ENCODE measurements around the gene ASB7. TPM values are rescaled to one million over a fixed set of nuclear protein-coding genes. Genes with fewer than 3 reads are reported as not detected.

The ASB7 gene
- total RNA-seq, 4 donors from 2014 or later = 5.4 to 15.8 (median 9.6) TPM

DNA sequence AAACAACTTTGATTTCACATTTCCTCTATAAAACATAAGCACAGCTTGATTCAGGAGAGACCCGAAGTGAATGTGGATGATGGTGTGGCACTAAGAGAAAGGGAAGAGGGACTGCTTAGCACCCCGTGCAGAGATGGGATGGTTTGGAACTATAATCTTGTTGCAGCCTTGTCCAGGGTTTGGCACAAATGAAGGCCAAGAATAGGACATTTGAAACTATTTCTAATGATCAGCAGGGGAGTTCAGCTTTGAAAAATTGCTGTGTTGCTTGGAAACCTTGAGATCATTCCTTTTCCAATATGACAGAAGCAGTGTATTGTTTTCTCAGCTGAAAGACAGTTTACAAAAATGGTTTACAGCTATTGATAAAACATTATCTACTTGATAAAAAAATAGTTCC is 49.7 kb downstream of the ASB7 start:
- 82 to 83% methylated on average over 2 of the region's 2 CpGs for WGBS, 2 donors
- intact Hi-C loops (cut with DNase I; ENCODE audit: low total_unique reads) = no loop called here
- no peak for TF ChIP-seq POLR2A (IDR thresholded peaks at IDR 0.05)
- TF ChIP-seq, protein P1, sequence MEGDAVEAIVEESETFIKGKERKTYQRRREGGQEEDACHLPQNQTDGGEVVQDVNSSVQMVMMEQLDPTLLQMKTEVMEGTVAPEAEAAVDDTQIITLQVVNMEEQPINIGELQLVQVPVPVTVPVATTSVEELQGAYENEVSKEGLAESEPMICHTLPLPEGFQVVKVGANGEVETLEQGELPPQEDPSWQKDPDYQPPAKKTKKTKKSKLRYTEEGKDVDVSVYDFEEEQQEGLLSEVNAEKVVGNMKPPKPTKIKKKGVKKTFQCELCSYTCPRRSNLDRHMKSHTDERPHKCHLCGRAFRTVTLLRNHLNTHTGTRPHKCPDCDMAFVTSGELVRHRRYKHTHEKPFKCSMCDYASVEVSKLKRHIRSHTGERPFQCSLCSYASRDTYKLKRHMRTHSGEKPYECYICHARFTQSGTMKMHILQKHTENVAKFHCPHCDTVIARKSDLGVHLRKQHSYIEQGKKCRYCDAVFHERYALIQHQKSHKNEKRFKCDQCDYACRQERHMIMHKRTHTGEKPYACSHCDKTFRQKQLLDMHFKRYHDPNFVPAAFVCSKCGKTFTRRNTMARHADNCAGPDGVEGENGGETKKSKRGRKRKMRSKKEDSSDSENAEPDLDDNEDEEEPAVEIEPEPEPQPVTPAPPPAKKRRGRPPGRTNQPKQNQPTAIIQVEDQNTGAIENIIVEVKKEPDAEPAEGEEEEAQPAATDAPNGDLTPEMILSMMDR (IDR thresholded peaks at IDR 0.05) = no peak

DNA sequence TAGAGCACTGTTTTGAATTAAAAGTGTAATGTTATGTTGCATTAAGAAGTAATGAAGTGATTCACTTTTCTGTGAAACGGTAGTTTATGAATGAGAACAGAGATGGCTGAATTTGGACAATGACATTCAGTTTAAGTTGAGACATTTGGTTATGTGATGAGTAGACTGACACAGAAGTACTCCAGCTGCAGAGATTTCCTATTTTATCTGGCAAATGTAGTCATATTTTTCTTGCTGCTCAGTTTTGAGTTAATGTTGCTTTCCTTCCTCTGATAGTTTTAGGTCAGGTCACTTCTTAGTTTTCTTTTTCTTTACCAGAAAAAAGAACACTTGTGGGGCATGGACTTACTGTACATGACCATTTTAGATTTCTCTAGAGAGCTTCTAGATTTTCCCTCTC is 51.2 kb downstream of the ASB7 start:
- 81 to 86% methylated on average over 1 of the region's 1 CpG for WGBS, 2 donors
- intact Hi-C loops (cut with DNase I; ENCODE audit: low total_unique reads) = no loop called here

More for the DNA sequence above, 49.7 kb downstream of the ASB7 start:
- DNase-seq (ENCODE audit: low spot score in 2 of 2) = no peak
- H3K4me3 ChIP-seq (ENCODE audit: low read depth, poor library complexity, severe bottlenecking) = no peak overlapping the region

DNA sequence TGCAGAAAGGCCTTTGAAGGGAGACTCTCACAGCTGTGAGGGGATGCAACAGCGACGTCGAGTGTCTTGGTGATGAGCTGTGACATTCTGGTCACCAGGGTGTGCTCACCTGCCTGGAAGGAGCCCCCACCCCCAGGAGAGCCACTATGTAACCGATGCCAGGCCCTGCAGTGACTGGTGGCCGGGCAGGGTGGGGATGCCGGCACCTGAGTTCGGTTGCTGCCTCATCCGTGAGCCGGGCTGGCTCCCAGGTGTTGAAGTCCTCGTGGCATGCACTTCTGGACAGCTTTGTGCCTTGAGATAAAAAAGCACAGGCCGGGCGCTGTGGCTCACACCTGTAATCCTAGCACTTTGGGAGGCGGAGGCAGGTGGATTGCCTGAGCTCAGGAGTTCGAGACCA is 56.5 kb downstream of the ASB7 start:
- intact Hi-C loops (cut with DNase I; ENCODE audit: low total_unique reads) = no loop called here
- no peak for DNase-seq (ENCODE audit: low spot score in 2 of 2)
- no peak for TF ChIP-seq POLR2A (IDR thresholded peaks at IDR 0.05)
- TF ChIP-seq, protein P1 (IDR thresholded peaks at IDR 0.05) = no peak
- WGBS, 2 donors = 93 to 100% methylated on average over 10 to 12 of the region's 14 CpGs
- H3K4me3 ChIP-seq (ENCODE audit: low read depth, poor library complexity, severe bottlenecking) = no peak overlapping the region

More for the DNA sequence above, 51.2 kb downstream of the ASB7 start:
- no peak for TF ChIP-seq POLR2A (IDR thresholded peaks at IDR 0.05)
- DNase-seq (ENCODE audit: low spot score in 2 of 2) = no peak
- no peak overlapping the region for H3K4me3 ChIP-seq (ENCODE audit: low read depth, poor library complexity, severe bottlenecking)

DNA sequence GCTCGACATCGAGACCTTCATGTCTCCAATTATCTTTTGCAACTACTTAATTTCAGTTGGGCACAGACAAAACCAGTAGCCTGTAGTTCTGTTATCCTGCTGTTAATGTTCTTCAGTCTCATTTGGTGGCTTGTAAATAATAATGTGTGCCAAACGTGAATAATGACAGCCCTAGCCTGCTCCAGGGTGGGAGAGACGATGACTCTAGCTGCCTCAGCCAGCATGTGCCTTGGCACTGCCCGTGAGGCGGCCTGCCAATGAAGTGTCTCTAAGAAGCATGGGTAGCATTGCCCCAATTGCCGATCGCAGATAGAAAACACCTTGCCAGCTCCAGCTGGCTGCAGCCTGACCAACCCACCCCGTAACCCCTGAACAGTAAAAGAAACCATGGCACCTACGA is 58.8 kb downstream of the ASB7 start:
- TF ChIP-seq, protein P1 (IDR thresholded peaks at IDR 0.05) = no peak
- TF ChIP-seq POLR2A (IDR thresholded peaks at IDR 0.05) = no peak
- DNase-seq (ENCODE audit: low spot score in 2 of 2) = no peak

DNA sequence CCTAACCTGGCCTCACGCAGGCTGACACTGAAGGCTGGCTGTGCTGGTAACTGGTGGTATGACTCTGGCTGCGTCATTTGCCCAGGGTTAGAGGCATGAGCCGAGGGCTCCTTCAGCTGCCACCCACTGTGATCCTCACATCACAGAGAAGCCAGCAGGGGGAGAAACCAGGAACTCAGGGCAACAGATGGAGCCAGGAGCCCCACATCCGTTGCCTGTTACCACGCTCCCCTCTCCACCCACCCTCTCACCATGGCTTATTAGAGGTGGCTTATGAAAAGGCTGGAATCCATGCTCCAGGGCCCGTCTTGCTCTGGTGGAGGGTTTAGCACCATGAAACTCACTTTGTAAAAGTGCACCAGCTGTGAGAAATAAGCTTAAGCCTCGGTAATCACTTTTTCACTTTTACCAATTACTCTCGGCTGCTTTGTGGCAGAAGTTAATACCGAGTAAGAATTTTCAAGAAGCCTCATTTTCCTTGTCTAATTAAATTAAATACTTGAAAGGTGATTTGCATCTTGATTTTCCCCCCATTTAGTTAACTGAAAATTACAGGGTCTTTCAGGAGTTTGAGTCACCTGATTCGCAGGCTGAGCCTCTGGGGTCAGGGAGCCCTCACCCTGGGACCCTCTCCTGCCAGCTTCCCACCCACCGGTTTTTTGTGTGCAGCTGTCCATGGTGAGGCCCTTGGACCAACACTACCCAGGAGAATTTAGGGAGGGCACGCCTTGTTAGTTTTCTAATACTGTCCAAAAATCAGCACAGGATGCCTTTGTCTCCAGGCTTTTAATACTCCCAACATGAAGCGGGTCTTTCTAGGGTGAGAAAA is 60.9 kb downstream of the ASB7 start:
- no peak overlapping the region for H3K4me3 ChIP-seq (ENCODE audit: low read depth, poor library complexity, severe bottlenecking)
- 73 to 81% methylated on average over 13 of the region's 13 CpGs for WGBS, 2 donors
- no peak for DNase-seq (ENCODE audit: low spot score in 2 of 2)
- TF ChIP-seq, protein P1 (IDR thresholded peaks at IDR 0.05) = no peak
- no peak for TF ChIP-seq POLR2A (IDR thresholded peaks at IDR 0.05)
- intact Hi-C loops (cut with DNase I; ENCODE audit: low total_unique reads) = no loop called here

More for the DNA sequence above, 58.8 kb downstream of the ASB7 start:
- intact Hi-C loops (cut with DNase I; ENCODE audit: low total_unique reads) = no loop called here
- H3K4me3 ChIP-seq (ENCODE audit: low read depth, poor library complexity, severe bottlenecking) = no peak overlapping the region
- 59 to 71% methylated on average over 10 of the region's 10 CpGs for WGBS, 2 donors

DNA sequence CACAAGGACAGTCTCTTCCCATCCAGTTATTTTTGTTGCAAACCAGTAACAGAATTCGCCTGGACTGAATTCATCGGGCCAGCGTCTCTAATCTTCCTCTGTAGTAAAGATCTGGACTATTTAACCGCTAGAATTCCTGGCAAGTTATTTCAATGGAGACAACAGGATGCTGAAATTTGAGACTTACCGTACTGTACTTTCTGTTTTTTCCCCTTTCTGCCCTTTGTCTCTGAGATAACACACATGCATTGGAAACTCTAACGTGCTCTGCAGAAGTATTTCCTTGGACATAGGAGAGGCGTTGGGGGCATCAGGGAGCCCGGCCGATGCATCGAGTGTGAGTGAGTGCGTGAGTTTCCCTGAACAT is 61.5 kb downstream of the ASB7 start:
- intact Hi-C loops (cut with DNase I; ENCODE audit: low total_unique reads) = no loop called here
- no peak for DNase-seq (ENCODE audit: low spot score in 2 of 2)
- TF ChIP-seq, protein P1 (IDR thresholded peaks at IDR 0.05) = no peak
- no peak for TF ChIP-seq POLR2A (IDR thresholded peaks at IDR 0.05)

More for the DNA sequence above, 61.5 kb downstream of the ASB7 start:
- no peak overlapping the region for H3K4me3 ChIP-seq (ENCODE audit: low read depth, poor library complexity, severe bottlenecking)
- 58 to 66% methylated on average over 11 of the region's 11 CpGs for WGBS, 2 donors

All from lower leg skin (tissue), 4 donors.